Stimulated activated CD8-positive, alpha-beta memory T cell treated with anti-CD3 and anti-CD28 coated beads, Interleukin-2, amount 100 ng/mL, for 48 hours (primary cell): Measurements from ENCODE around the gene C17orf78.
"Not testable (repeated sequence)": the region's sequence is repeated elsewhere in the genome, so short reads cannot be mapped to it uniquely, and the experiment has no call there.

Source experiments
- DNase-seq, 2 donors: peaks; one replicate each; pipeline ENCODE4 v3.0.0-alpha.2; 2020; ENCODE audit warnings: low read depth in 2 of 2

The C17orf78 gene

DNA sequence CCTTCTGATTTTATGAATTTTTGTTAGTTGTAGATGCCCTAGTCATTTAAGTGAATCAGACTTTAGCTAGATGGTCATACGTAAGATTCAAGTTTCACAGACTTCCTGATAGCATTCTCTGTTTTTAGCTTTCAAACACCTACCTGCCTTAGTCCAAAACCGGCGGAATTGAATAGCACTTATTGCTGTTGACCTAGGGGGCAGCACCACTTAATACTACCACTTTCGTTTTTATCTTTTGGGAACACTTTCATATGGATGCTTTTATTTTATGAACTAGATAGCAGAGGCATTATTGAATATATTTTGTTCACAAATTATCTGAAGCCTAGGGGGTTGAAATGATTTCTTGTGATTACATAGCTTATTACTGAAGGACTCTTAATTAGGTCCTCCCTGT, 62.4 kb downstream of the C17orf78 start:
- DNase-seq, result no peak

DNA sequence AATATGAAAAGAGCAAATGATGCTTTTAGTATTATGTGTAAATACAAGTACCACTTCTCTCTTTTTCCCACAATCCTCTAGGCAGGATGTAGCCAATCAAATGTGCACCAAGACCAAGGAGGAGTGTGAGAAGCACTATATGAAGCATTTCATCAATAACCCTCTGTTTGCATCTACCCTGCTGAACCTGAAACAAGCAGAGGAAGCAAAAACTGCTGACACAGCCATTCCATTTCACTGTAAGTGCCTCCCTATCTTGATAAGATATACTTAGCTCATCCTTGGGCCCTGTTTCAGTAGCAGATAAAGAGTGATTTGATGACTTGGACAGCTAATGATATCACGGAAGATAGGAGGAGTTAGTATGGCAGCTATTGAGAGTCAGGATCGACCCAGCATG, 64.6 kb downstream of the C17orf78 start:
- DNase-seq, result no peak

DNA sequence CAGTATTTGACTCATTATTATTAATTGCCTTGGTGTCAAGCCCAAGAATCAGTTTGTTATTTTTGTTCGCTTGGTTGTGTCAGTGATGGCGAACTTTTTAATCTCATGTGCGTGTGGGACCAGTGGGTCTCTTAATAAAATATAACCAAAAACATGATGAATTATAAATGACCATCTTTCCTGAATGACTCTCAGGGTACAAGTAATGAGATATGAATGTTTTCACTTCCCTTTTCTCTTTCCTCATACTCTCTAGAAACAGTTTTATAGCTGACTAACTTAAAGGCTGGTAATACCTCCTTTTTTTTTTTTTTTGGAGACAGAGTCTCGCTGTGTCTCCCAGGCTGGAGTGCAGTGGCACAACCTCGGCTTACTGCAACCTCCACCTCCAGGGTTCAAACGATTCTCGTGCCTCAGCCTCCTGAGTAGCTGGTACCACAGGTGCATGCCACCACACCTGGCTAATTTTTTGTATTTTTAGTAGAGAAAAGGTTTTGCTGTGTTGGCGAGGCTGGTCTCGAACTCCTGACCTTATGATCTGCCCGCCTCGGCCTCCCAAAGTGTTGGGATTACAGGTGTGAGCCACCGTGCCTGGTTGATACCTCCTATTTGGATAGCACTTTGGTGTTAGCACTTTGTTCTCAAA, 65.7 kb downstream of the C17orf78 start:
- DNase-seq, result not testable (repeated sequence)
